Neural progenitor cell (in vitro differentiated cells): ENCODE results near the gene SLC6A13. TPM values are rescaled to one million over a fixed set of nuclear protein-coding genes. Genes with fewer than 3 reads are reported as not detected.
A peak's percentile ranks its signal among the peaks of the same experiment; 100 is the strongest.

Source experiments
- DNase-seq: peaks from one replicate; pipeline ENCODE4 v3.0.0-alpha.2; 2016; ENCODE audit warnings: low spot score
- H2AFZ ChIP-seq: fragments of 200-600 bp; sonication (generic); replicated peaks from 2 replicates; pipeline ENCODE4 v1.6.1; 2016; ENCODE audit warnings: antibody characterized with exemption
- H3F3A ChIP-seq: fragments of 200-600 bp; sonication (generic); 2 replicates; pipeline ENCODE4 v1.6.1; 2016; ENCODE audit warnings: antibody characterized with exemption, low read depth
- H3K27ac ChIP-seq: fragments of 200-600 bp; sonication (generic); 2 replicates; pipeline ENCODE4 v1.5.1; 2016; ENCODE audit warnings: mild to moderate bottlenecking
- H3K27me3 ChIP-seq: fragments of 200-600 bp; sonication (generic); 2 replicates; pipeline ENCODE4 v1.6.1; 2016; ENCODE audit warnings: mild to moderate bottlenecking, moderate library complexity
- H3K36me3 ChIP-seq: fragments of 200-600 bp; sonication (generic); 2 replicates; pipeline ENCODE4 v1.5.1; 2016
- H3K4me1 ChIP-seq: fragments of 200-600 bp; sonication (generic); 2 replicates; pipeline ENCODE4 v1.6.1; 2016; ENCODE audit warnings: mixed run types
- H3K4me2 ChIP-seq: fragments of 200-600 bp; sonication (generic); 2 replicates; pipeline ENCODE4 v1.6.1; 2016
- H3K4me3 ChIP-seq: fragments of 200-600 bp; sonication (generic); 2 replicates; pipeline ENCODE4 v1.5.1; 2016
- H3K79me2 ChIP-seq: fragments of 200-600 bp; sonication (generic); 2 replicates; pipeline ENCODE4 v1.6.1; 2016; ENCODE audit warnings: low read depth
- H3K9ac ChIP-seq: fragments of 200-600 bp; sonication (generic); 2 replicates; pipeline ENCODE4 v1.6.1; 2016
- H3K9me3 ChIP-seq: fragments of 200-600 bp; sonication (generic); 2 replicates; pipeline ENCODE4 v1.5.1; 2016; ENCODE audit warnings: low read depth
- H4K20me1 ChIP-seq: fragments of 200-600 bp; sonication (generic); 2 replicates; pipeline ENCODE4 v1.6.1; 2016; ENCODE audit warnings: low read depth
- H3K27ac Mint-ChIP-seq: 3 replicates; pipeline ENCODE4 v1.8.0; 2021; ENCODE audit warnings: mixed read lengths
- H3K27me3 Mint-ChIP-seq: 2 replicates; pipeline ENCODE4 v1.8.0; 2022; ENCODE audit warnings: low read depth, mild to moderate bottlenecking, inconsistent platforms, moderate library complexity, mixed read lengths; ENCODE audit not compliant: insufficient read depth
- H3K36me3 Mint-ChIP-seq: 3 replicates; pipeline ENCODE4 v1.8.0; 2021; ENCODE audit warnings: mixed read lengths
- H3K4me1 Mint-ChIP-seq: 3 replicates; pipeline ENCODE4 v1.8.0; 2021; ENCODE audit warnings: mixed read lengths
- H3K4me3 Mint-ChIP-seq: 3 replicates; pipeline ENCODE4 v1.8.0; 2021; ENCODE audit warnings: mild to moderate bottlenecking, moderate library complexity, mixed read lengths
- H3K9me3 Mint-ChIP-seq: 3 replicates; pipeline ENCODE4 v1.8.0; 2020; ENCODE audit warnings: mixed read lengths
- CTCF ChIP-seq: fragments of 200-600 bp; sonication (generic); IDR thresholded peaks from 2 replicates; pipeline ENCODE4 v1.5.1; 2017; ENCODE audit warnings: antibody characterized with exemption, mild to moderate bottlenecking
- EZH2 ChIP-seq: fragments of 200-600 bp; sonication (generic); IDR thresholded peaks from 2 replicates; pipeline ENCODE4 v1.6.1; 2017; ENCODE audit warnings: antibody characterized with exemption, mild to moderate bottlenecking, moderate library complexity
- EZH2phosphoT487 ChIP-seq: fragments of 200-600 bp; sonication (generic); IDR thresholded peaks from 2 replicates; pipeline ENCODE4 v1.6.1; 2017; ENCODE audit warnings: antibody characterized with exemption
- total RNA-seq: library from RNA; depleted of rRNA; stranded (reverse); fragments of >200 nt; gene quantifications from 2 replicates; pipeline ENCODE4 v1.2.3, GENCODE V29; 2015; ENCODE audit warnings: low replicate concordance

The SLC6A13 gene
- total RNA-seq, 1 donor from 2014 or later, result not detected

- Histone ChIP-seq H4K20me1 (no peaks in the 10 kb centered on the region), H3K4me3 (no peak overlapping the region), H2AFZ (no peak overlapping the region), H3K27me3 (no peaks in the 10 kb centered on the region), H3K4me1 (no peaks in the 10 kb centered on the region), H3K36me3 (no peaks in the 10 kb centered on the region), H3K9me3 (no peaks in the 10 kb centered on the region), H3K27ac (no peak overlapping the region), H3K79me2 (no peaks in the 10 kb centered on the region), H3K9ac (no peak overlapping the region), H3K4me2 (no peak overlapping the region), H3F3A (no peaks in the 10 kb centered on the region)
- Mint-ChIP-seq H3K4me3 (no peak overlapping the region), H3K36me3 (no peaks in the 10 kb centered on the region), H3K27ac (peak overlapping the region; percentile 19), H3K4me1 (peaks cover 7% of the 10 kb centered on the region), H3K9me3 (no peaks in the 10 kb centered on the region), H3K27me3 (peaks cover 12% of the 10 kb centered on the region)
- TF ChIP-seq CTCF (no peak), EZH2phosphoT487 (no peak), EZH2 (no peak)
- DNase-seq, result no peak
These were observed 82.2 kb downstream of the SLC6A13 start for GRCh38 chr12:180445-180844.

DNA sequence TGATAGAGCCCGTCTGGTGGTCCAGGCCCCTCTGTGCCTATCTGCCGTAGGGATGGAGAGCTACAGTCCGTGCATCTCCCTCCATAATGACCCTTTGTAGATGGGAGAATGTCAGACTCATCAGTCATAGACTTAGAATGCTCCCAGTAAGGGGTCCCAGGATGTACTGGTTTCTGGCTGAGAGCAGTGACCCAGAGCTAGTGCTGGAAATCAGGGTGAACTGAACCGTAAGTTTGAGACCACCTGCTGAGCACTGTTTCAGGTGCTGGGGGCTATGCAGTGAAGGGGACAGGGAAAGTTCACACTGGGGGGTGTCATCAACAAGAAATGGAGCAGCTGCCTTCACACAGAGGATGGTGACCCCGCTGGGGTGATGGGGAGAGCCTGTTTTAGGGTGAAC is 82.8 kb downstream of the SLC6A13 start:
- TF ChIP-seq CTCF (no peak), EZH2 (no peak), EZH2phosphoT487 (no peak)
- H3K4me3 Mint-ChIP-seq, result no peak overlapping the region
- no peak overlapping the region for H3K27ac ChIP-seq

GRCh38 chr12:179131-179884 is 83.3 kb downstream of the SLC6A13 start:
- Mint-ChIP-seq H3K27me3 (peaks cover 13% of the 10 kb centered on the region), H3K27ac (no peak overlapping the region), H3K4me1 (peaks cover 11% of the 10 kb centered on the region), H3K36me3 (no peaks in the 10 kb centered on the region), H3K9me3 (no peaks in the 10 kb centered on the region), H3K4me3 (no peak overlapping the region)
- Histone ChIP-seq H2AFZ (no peak overlapping the region), H3K27ac (no peak overlapping the region), H4K20me1 (no peaks in the 10 kb centered on the region), H3F3A (no peaks in the 10 kb centered on the region), H3K27me3 (no peaks in the 10 kb centered on the region), H3K79me2 (no peaks in the 10 kb centered on the region), H3K4me1 (no peaks in the 10 kb centered on the region), H3K9ac (no peak overlapping the region), H3K4me3 (no peak overlapping the region), H3K36me3 (no peaks in the 10 kb centered on the region), H3K4me2 (no peak overlapping the region), H3K9me3 (no peaks in the 10 kb centered on the region)
- DNase-seq, result no peak
- TF ChIP-seq CTCF, result no peak
- TF ChIP-seq EZH2phosphoT487, result no peak
- no peak for TF ChIP-seq EZH2

More for the DNA sequence above, 82.8 kb downstream of the SLC6A13 start:
- Histone ChIP-seq H3K27me3 (no peaks in the 10 kb centered on the region), H3K4me3 (no peak overlapping the region), H3F3A (no peaks in the 10 kb centered on the region), H3K4me2 (no peak overlapping the region), H3K9me3 (no peaks in the 10 kb centered on the region), H3K4me1 (no peaks in the 10 kb centered on the region), H4K20me1 (no peaks in the 10 kb centered on the region), H3K9ac (no peak overlapping the region), H3K36me3 (no peaks in the 10 kb centered on the region), H3K79me2 (no peaks in the 10 kb centered on the region), H2AFZ (no peak overlapping the region)
- Mint-ChIP-seq H3K4me1 (peaks cover 11% of the 10 kb centered on the region), H3K27me3 (peaks cover 15% of the 10 kb centered on the region), H3K27ac (no peak overlapping the region), H3K9me3 (no peaks in the 10 kb centered on the region), H3K36me3 (no peaks in the 10 kb centered on the region)
- no peak for DNase-seq
